NCI-H2196 treated with DMSO at 0.1 percent for 48 hours (cell line): Measurements from ENCODE around the gene BCAS3.
"Not testable (repeated sequence)": the region's sequence is repeated elsewhere in the genome, so short reads cannot be mapped to it uniquely, and the experiment has no call there.

Experiments used
- DNase-seq: peaks from one replicate; lab custom pipeline; 2025; ENCODE audit not compliant: unreplicated experiment; lab: John Stamatoyannopoulos, UW

Gene BCAS3

GRCh38 chr17:60923000-60923399 is 245.3 kb downstream of the BCAS3 start:
- DNase-seq, result no peak

- DNase-seq, result no peak
Observed at GRCh38 chr17:60926466-60927183, 249.0 kb downstream of the BCAS3 start.

GRCh38 chr17:60933739-60934138 is 256.1 kb downstream of the BCAS3 start:
- no peak for DNase-seq

- no peak for DNase-seq
Observed at GRCh38 chr17:60934723-60935122, 257.1 kb downstream of the BCAS3 start.

GRCh38 chr17:60935991-60936390 is 258.3 kb downstream of the BCAS3 start:
- not testable (repeated sequence) for DNase-seq

- DNase-seq, result no peak
Observed at GRCh38 chr17:60939318-60939717, 261.7 kb downstream of the BCAS3 start.

- no peak for DNase-seq
Observed at GRCh38 chr17:60941028-60941427, 263.4 kb downstream of the BCAS3 start.

GRCh38 chr17:60941571-60941970 is 263.9 kb downstream of the BCAS3 start:
- DNase-seq, result no peak

- no peak for DNase-seq
Observed at GRCh38 chr17:60944751-60945150, 267.1 kb downstream of the BCAS3 start.

- no peak for DNase-seq
Observed at GRCh38 chr17:60947100-60947499, 269.4 kb downstream of the BCAS3 start.

GRCh38 chr17:60947543-60947942 is 269.9 kb downstream of the BCAS3 start:
- DNase-seq, result no peak

- no peak for DNase-seq
Observed at GRCh38 chr17:60952747-60953146, 275.1 kb downstream of the BCAS3 start.

- DNase-seq, result no peak
Observed at GRCh38 chr17:60959011-60959410, 281.4 kb downstream of the BCAS3 start.

- DNase-seq, result no peak
Observed at GRCh38 chr17:60959696-60960095, 282.0 kb downstream of the BCAS3 start.

- no peak for DNase-seq
Observed at GRCh38 chr17:60960398-60961065, 282.9 kb downstream of the BCAS3 start.

GRCh38 chr17:60964160-60964559 is 286.5 kb downstream of the BCAS3 start:
- DNase-seq, result no peak

GRCh38 chr17:60968266-60968665 is 290.6 kb downstream of the BCAS3 start:
- DNase-seq, result no peak

- no peak for DNase-seq
Observed at GRCh38 chr17:60969500-60970037, 291.9 kb downstream of the BCAS3 start.

GRCh38 chr17:60970741-60971140 is 293.1 kb downstream of the BCAS3 start:
- DNase-seq, result no peak

GRCh38 chr17:60971515-60972369 is 294.1 kb downstream of the BCAS3 start:
- DNase-seq, result no peak

- DNase-seq, result not testable (repeated sequence)
Observed at GRCh38 chr17:60976861-60977260, 299.2 kb downstream of the BCAS3 start.
